HEK293 (cell line): ENCODE measurements around the gene UAP1.

Source experiments
- CTCF ChIA-PET: fragments of 350-600 bp; formaldehyde crosslinking; extraction: SDS; loops from one replicate; lab custom pipeline; 2021; ENCODE audit warnings: antibody characterized with exemption; lab: Yijun Ruan, JAX
- POLR2A ChIA-PET: fragments of 300-600 bp; formaldehyde crosslinking; extraction: SDS; loops from one replicate; lab custom pipeline; 2020; ENCODE audit warnings: antibody characterized with exemption, inconsistent platforms; lab: Yijun Ruan, JAX
- H3K27ac ChIP-seq: fragments of 200-500 bp; sonication (Bioruptor generic); 2 replicates; pipeline ENCODE4 v1.5.1; 2014; ENCODE audit warnings: low read depth, low read length, control low read depth, inconsistent platforms; ENCODE audit errors: extremely low read depth
- H3K36me3 ChIP-seq, 2 experiments: fragments of 200-500 bp in 1 of 2; sonication (Bioruptor generic) in 1 of 2; 1 replicate in 1 of 2; 2 replicates in 1 of 2; pipeline ENCODE4 v1.5.1; 2014 to 2017; ENCODE audit warnings: inconsistent platforms in 2 of 2, low read length in 2 of 2; ENCODE audit not compliant: control insufficient read depth in 2 of 2, insufficient read depth in 1 of 2
- H3K4me1 ChIP-seq: fragments of 200-500 bp; sonication (Bioruptor generic); 2 replicates; pipeline ENCODE4 v1.5.1; 2014; ENCODE audit warnings: mild to moderate bottlenecking, low read length, inconsistent platforms; ENCODE audit not compliant: control insufficient read depth, insufficient read depth
- H3K4me3 ChIP-seq: 2 replicates; pipeline ENCODE4 v1.5.1; 2011; ENCODE audit warnings: low read depth, mild to moderate bottlenecking, control low read depth, low read length, moderate library complexity
- H3K9me3 ChIP-seq: fragments of 200-500 bp; sonication (Bioruptor generic); 2 replicates; pipeline ENCODE4 v1.5.1; 2014; ENCODE audit warnings: low read depth, low read length, inconsistent platforms; ENCODE audit not compliant: control insufficient read depth, insufficient read depth
- IKZF3 ChIP-seq: fragments of 450-650 bp; IDR thresholded peaks from 2 replicates; pipeline ENCODE4 v1.5.0; 2018; ENCODE audit warnings: missing biosample characterization, mild to moderate bottlenecking, missing genetic modification characterization, moderate library complexity
- KLF7 ChIP-seq: fragments of 450-650 bp; formaldehyde crosslinking; IDR thresholded peaks from 2 replicates; pipeline ENCODE4 v1.5.1; 2016; ENCODE audit warnings: missing biosample characterization, missing genetic modification characterization, borderline replicate concordance
- KLF8 ChIP-seq: fragments of 450-650 bp; formaldehyde crosslinking; IDR thresholded peaks from 2 replicates; pipeline ENCODE4 v1.5.1; 2016; ENCODE audit warnings: missing biosample characterization, missing genetic modification characterization
- MZF1 ChIP-seq: fragments of 450-650 bp; formaldehyde crosslinking; IDR thresholded peaks from 2 replicates; pipeline ENCODE4 v1.5.1; 2017; ENCODE audit warnings: missing biosample characterization, missing genetic modification characterization, borderline replicate concordance
- RBAK ChIP-seq: fragments of 450-650 bp; formaldehyde crosslinking; IDR thresholded peaks from 2 replicates; pipeline ENCODE4 v1.5.1; 2016; ENCODE audit warnings: missing biosample characterization, missing genetic modification characterization
- REPIN1 ChIP-seq: fragments of 450-650 bp; formaldehyde crosslinking; IDR thresholded peaks from 2 replicates; pipeline ENCODE4 v1.5.1; 2017; ENCODE audit warnings: missing biosample characterization, missing genetic modification characterization, low read depth
- SCRT2 ChIP-seq: fragments of 450-650 bp; formaldehyde crosslinking; IDR thresholded peaks from 2 replicates; pipeline ENCODE4 v1.5.1; 2016; ENCODE audit warnings: missing biosample characterization, missing genetic modification characterization
- ZBTB17 ChIP-seq: fragments of 450-650 bp; formaldehyde crosslinking; IDR thresholded peaks from 2 replicates; pipeline ENCODE4 v1.5.1; 2016; ENCODE audit warnings: missing biosample characterization, missing genetic modification characterization
- ZBTB20 ChIP-seq: fragments of 450-650 bp; formaldehyde crosslinking; IDR thresholded peaks from 2 replicates; pipeline ENCODE4 v1.5.1; 2016; ENCODE audit warnings: missing biosample characterization, missing genetic modification characterization
- ZBTB21 ChIP-seq: fragments of 450-650 bp; formaldehyde crosslinking; IDR thresholded peaks from 2 replicates; pipeline ENCODE4 v1.5.1; 2017; ENCODE audit warnings: missing biosample characterization, missing genetic modification characterization
- ZBTB48 ChIP-seq: fragments of 450-650 bp; formaldehyde crosslinking; IDR thresholded peaks from 2 replicates; pipeline ENCODE4 v1.5.1; 2016; ENCODE audit warnings: missing biosample characterization, missing genetic modification characterization
- ZBTB7A ChIP-seq: fragments of 450-650 bp; formaldehyde crosslinking; IDR thresholded peaks from 2 replicates; pipeline ENCODE4 v1.5.1; 2016; ENCODE audit warnings: low read depth, missing biosample characterization, missing genetic modification characterization
- ZNF114 ChIP-seq: fragments of 450-650 bp; formaldehyde crosslinking; IDR thresholded peaks from 2 replicates; pipeline ENCODE4 v1.5.0; 2017; ENCODE audit warnings: missing biosample characterization, missing genetic modification characterization
- ZNF133 ChIP-seq: fragments of 450-650 bp; formaldehyde crosslinking; IDR thresholded peaks from 2 replicates; pipeline ENCODE4 v1.5.1; 2016; ENCODE audit warnings: missing biosample characterization, missing genetic modification characterization
- ZNF214 ChIP-seq: fragments of 450-650 bp; formaldehyde crosslinking; IDR thresholded peaks from 2 replicates; pipeline ENCODE4 v1.5.1; 2017; ENCODE audit warnings: missing biosample characterization, mild to moderate bottlenecking, missing genetic modification characterization, borderline replicate concordance
- ZNF223 ChIP-seq: fragments of 450-650 bp; formaldehyde crosslinking; IDR thresholded peaks from 2 replicates; pipeline ENCODE4 v1.5.1; 2016; ENCODE audit warnings: missing biosample characterization, missing genetic modification characterization
- ZNF544 ChIP-seq: fragments of 450-650 bp; formaldehyde crosslinking; IDR thresholded peaks from 2 replicates; pipeline ENCODE4 v1.5.0; 2017; ENCODE audit warnings: missing biosample characterization, missing genetic modification characterization
- ZNF701 ChIP-seq: fragments of 450-650 bp; formaldehyde crosslinking; IDR thresholded peaks from 2 replicates; pipeline ENCODE4 v1.5.1; 2016; ENCODE audit warnings: missing biosample characterization, missing genetic modification characterization
- ZNF76 ChIP-seq: fragments of 450-650 bp; formaldehyde crosslinking; IDR thresholded peaks from 2 replicates; pipeline ENCODE4; 2016; ENCODE audit warnings: low read depth, missing biosample characterization, missing genetic modification characterization, borderline replicate concordance
- TF ChIP-seq, protein P1 (sequence below): fragments of 450-650 bp; formaldehyde crosslinking; IDR thresholded peaks from 2 replicates; pipeline ENCODE4 v1.5.1; 2016; ENCODE audit warnings: missing biosample characterization, missing genetic modification characterization
- TF ChIP-seq, protein P2 (sequence below): fragments of 450-650 bp; formaldehyde crosslinking; IDR thresholded peaks from 2 replicates; pipeline ENCODE4 v1.5.1; 2016; ENCODE audit warnings: missing biosample characterization, missing genetic modification characterization
- TF ChIP-seq, protein P3 (sequence below): fragments of 450-650 bp; IDR thresholded peaks from 2 replicates; pipeline ENCODE4 v1.5.1; 2018; ENCODE audit warnings: missing biosample characterization, mild to moderate bottlenecking, missing genetic modification characterization

UAP1 gene

DNA sequence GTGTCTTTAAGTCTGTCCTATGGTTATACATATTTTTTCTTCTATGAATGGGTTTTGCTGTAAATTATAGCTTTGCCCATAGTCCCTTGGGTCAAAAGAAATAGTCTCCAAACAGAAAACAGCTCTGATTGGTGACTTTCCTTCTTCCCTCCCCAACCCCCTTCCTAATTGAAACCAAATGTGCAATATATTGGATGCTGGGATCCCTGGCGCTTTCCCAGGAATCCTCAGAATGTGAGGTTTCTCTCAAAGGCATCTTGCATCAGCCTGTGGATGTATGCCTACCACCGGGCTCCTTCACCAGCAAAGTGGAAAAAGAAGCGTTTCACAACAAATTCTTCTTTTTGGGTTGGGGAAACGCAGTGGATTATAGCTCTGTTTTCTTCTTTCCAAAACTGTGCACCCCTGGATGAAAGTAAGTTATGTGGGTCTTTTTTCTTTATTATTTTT lies 70.7 kb downstream of the UAP1 start, which contains the start of gene DDR2:
Gene DDR2 (plus strand): TSS at position 248 of the 450 bp plus-strand sequence. CDS start 86,600 bp downstream, outside the sequence.
- Histone ChIP-seq H3K36me3 (no peaks in the 10 kb centered on the region), H3K27ac (no peak within 1 kb of the TSS), H3K4me3 (no peak within 1 kb of the TSS), H3K9me3 (no peaks in the 10 kb centered on the region), H3K4me1 (peaks cover 2% of the 10 kb centered on the region; the same call in 1 of the 2 replicates)
- ChIA-PET CTCF (interaction anchor here (0.6 to 2.2 kb wide), 4 partner anchors 18 to 168 kb away, joined by 3 to 10 read pairs (median 4); no protein-coding TSS in a partner anchor), POLR2A (no interaction called here)
- TF ChIP-seq KLF7 (no peak), RBAK (tag by site-specific recombination) (no peak), REPIN1 (tag by site-specific recombination) (no peak), ZNF114 (tag by site-specific recombination) (no peak), ZBTB20 (peak; percentile 92), ZNF223 (tag by site-specific recombination) (no peak), ZBTB48 (peak; percentile 97), ZBTB7A (tag by site-specific recombination) (no peak), ZNF214 (tag by site-specific recombination) (no peak), ZNF544 (tag by site-specific recombination) (no peak), ZBTB21 (tag by site-specific recombination) (no peak), MZF1 (0 out of 2 replicates have a peak, but pooled peaks have one; percentile 7), IKZF3 (tag by site-specific recombination) (no peak), SCRT2 (tag by site-specific recombination) (no peak), ZNF76 (tag by site-specific recombination) (0 out of 2 replicates have a peak, but pooled peaks have one; percentile 17), ZNF701 (no peak), ZNF133 (tag by site-specific recombination) (no peak)
- TF ChIP-seq, protein P1, sequence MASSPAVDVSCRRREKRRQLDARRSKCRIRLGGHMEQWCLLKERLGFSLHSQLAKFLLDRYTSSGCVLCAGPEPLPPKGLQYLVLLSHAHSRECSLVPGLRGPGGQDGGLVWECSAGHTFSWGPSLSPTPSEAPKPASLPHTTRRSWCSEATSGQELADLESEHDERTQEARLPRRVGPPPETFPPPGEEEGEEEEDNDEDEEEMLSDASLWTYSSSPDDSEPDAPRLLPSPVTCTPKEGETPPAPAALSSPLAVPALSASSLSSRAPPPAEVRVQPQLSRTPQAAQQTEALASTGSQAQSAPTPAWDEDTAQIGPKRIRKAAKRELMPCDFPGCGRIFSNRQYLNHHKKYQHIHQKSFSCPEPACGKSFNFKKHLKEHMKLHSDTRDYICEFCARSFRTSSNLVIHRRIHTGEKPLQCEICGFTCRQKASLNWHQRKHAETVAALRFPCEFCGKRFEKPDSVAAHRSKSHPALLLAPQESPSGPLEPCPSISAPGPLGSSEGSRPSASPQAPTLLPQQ (tag by site-specific recombination): no peak
- TF ChIP-seq, protein P2, sequence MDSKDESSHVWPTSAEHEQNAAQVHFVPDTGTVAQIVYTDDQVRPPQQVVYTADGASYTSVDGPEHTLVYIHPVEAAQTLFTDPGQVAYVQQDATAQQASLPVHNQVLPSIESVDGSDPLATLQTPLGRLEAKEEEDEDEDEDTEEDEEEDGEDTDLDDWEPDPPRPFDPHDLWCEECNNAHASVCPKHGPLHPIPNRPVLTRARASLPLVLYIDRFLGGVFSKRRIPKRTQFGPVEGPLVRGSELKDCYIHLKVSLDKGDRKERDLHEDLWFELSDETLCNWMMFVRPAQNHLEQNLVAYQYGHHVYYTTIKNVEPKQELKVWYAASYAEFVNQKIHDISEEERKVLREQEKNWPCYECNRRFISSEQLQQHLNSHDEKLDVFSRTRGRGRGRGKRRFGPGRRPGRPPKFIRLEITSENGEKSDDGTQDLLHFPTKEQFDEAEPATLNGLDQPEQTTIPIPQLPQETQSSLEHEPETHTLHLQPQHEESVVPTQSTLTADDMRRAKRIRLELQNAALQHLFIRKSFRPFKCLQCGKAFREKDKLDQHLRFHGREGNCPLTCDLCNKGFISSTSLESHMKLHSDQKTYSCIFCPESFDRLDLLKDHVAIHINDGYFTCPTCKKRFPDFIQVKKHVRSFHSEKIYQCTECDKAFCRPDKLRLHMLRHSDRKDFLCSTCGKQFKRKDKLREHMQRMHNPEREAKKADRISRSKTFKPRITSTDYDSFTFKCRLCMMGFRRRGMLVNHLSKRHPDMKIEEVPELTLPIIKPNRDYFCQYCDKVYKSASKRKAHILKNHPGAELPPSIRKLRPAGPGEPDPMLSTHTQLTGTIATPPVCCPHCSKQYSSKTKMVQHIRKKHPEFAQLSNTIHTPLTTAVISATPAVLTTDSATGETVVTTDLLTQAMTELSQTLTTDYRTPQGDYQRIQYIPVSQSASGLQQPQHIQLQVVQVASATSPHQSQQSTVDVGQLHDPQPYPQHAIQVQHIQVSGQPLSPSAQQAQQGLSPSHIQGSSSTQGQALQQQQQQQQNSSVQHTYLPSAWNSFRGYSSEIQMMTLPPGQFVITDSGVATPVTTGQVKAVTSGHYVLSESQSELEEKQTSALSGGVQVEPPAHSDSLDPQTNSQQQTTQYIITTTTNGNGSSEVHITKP (tag by site-specific recombination): 0 out of 2 replicates have a peak, but pooled peaks have one; percentile 42
- TF ChIP-seq, protein P3, sequence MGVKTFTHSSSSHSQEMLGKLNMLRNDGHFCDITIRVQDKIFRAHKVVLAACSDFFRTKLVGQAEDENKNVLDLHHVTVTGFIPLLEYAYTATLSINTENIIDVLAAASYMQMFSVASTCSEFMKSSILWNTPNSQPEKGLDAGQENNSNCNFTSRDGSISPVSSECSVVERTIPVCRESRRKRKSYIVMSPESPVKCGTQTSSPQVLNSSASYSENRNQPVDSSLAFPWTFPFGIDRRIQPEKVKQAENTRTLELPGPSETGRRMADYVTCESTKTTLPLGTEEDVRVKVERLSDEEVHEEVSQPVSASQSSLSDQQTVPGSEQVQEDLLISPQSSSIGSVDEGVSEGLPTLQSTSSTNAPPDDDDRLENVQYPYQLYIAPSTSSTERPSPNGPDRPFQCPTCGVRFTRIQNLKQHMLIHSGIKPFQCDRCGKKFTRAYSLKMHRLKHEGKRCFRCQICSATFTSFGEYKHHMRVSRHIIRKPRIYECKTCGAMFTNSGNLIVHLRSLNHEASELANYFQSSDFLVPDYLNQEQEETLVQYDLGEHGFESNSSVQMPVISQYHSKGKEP: 0 out of 2 replicates have a peak, but pooled peaks have one; percentile 29

DNA sequence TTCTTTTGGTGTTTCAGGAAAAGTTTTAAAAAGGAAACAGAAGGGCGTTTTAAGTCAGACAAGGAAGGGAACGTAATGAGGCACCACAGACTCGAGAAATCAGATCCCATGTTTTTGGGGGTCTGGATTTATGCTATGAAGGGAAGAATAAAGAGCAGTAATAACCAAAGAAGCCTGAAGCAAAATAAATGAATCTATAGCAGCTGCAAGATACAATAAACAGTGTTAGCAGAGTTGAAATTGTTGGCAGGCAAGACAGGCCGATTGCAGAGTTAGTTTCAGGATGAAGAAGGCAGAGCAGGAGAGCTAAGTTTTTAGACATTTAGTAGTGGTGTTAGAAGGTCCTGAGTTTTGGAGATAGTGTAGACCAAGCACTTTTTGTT lies 71.2 kb downstream of the UAP1 start:
- TF ChIP-seq ZBTB17 (tag by site-specific recombination) (peak; percentile 99), KLF8 (tag by site-specific recombination) (no peak)
- no peak overlapping the region for H3K27ac ChIP-seq
- H3K36me3 ChIP-seq: no peaks in the 10 kb centered on the region
- H3K4me1 ChIP-seq: peaks cover 2% of the 10 kb centered on the region; the same call in 1 of the 2 replicates
- ChIA-PET POLR2A (no interaction called here), CTCF (interaction anchor here (0.6 to 2.2 kb wide), 4 partner anchors 19 to 727 kb away, joined by 4 to 10 read pairs (median 5); no protein-coding TSS in a partner anchor)
- H3K4me3 ChIP-seq: no peak overlapping the region
- no peaks in the 10 kb centered on the region for H3K9me3 ChIP-seq
